ENCODE measurements around the gene SYNGAP1.

DNA sequence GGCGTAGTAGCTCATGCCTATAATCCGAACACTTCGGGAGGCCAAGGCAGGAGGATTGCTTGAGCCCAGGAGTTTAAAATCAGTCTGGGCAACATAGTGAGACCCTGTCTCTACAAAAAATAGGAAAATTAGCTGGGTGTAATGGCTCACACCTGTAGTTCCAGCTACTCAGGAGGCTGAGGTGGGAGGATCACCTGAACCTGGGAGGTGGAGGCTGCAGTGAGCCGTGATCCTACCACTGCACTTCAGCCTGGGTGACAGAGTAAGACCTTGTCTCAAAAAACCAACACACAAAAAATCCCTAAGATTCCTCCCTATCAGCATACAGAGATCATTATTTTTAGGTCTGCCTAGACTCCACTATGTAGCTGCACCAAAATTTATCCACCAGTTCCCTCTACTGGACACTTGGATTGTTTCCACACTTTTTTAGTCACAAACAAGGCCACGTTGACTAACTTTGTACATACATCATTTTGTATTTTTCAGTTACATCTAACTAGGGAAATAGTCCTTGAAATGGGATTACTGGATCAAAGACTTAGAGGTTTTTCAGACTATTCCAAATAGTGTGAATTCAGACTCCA lies 12.6 kb upstream of the SYNGAP1 start:
- TF ChIP-seq, protein P1, sequence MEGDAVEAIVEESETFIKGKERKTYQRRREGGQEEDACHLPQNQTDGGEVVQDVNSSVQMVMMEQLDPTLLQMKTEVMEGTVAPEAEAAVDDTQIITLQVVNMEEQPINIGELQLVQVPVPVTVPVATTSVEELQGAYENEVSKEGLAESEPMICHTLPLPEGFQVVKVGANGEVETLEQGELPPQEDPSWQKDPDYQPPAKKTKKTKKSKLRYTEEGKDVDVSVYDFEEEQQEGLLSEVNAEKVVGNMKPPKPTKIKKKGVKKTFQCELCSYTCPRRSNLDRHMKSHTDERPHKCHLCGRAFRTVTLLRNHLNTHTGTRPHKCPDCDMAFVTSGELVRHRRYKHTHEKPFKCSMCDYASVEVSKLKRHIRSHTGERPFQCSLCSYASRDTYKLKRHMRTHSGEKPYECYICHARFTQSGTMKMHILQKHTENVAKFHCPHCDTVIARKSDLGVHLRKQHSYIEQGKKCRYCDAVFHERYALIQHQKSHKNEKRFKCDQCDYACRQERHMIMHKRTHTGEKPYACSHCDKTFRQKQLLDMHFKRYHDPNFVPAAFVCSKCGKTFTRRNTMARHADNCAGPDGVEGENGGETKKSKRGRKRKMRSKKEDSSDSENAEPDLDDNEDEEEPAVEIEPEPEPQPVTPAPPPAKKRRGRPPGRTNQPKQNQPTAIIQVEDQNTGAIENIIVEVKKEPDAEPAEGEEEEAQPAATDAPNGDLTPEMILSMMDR (IDR thresholded peaks at IDR 0.05 in 4 of 5, conservative IDR thresholded peaks at IDR 0.05 in 1 of 5), result no peak
- no peak for TF ChIP-seq POLR2A (IDR thresholded peaks at IDR 0.05)

Measured in gastrocnemius medialis (tissue), 4 donors.